ENCODE data around the gene VAV1. TPM values are rescaled to one million over a fixed set of nuclear protein-coding genes. Genes with fewer than 3 reads are reported as not detected.
"Not testable (repeated sequence)": the region's sequence is repeated elsewhere in the genome, so short reads cannot be mapped to it uniquely, and the experiment has no call there.

Gene VAV1
- total RNA-seq, 1 experiment from 2014 or later, result 0.83 TPM

DNA sequence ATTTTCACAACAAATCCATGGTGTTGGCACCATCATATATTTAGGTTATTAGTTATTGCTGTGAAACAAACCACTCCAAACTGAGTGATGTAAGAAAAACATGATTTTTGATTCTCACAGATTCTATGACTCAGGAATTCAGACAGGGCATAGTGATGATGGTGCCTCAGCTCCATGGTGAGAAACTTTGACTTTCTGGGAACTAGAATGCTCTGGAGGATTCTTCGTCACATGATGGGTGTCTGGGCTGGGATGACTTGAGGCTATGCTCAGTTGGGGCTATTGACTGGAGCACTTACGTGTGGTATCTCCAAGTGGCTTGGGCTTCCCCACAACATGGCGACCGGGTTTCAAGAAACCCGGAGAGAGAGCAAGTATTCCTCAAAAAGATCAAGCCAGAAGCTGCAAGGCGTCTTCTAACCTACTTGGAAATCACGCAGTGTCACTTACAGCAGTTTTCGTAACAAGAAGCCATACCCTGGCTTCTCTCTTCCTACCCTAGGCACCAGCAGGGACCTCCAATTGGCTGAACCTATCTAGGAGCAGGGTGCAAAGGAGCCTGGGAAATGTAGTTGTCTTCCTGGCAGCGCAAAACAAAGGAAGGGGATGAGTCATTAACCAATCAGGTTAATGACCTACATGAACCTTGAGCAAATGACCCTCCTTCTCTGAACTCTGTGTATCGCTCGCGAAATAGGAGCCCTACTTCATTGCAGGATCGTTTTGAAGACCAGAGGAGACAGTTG, 22.4 kb downstream of the VAV1 start (continued):
- TF ChIP-seq, protein P1, sequence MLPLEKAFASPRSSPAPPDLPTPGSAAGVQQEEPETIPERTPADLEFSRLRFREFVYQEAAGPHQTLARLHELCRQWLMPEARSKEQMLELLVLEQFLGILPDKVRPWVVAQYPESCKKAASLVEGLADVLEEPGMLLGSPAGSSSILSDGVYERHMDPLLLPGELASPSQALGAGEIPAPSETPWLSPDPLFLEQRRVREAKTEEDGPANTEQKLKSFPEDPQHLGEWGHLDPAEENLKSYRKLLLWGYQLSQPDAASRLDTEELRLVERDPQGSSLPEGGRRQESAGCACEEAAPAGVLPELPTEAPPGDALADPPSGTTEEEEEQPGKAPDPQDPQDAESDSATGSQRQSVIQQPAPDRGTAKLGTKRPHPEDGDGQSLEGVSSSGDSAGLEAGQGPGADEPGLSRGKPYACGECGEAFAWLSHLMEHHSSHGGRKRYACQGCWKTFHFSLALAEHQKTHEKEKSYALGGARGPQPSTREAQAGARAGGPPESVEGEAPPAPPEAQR (CRISPR knock-in tag; IDR thresholded peaks at IDR 0.05), result no peak
- TF ChIP-seq, protein P2, sequence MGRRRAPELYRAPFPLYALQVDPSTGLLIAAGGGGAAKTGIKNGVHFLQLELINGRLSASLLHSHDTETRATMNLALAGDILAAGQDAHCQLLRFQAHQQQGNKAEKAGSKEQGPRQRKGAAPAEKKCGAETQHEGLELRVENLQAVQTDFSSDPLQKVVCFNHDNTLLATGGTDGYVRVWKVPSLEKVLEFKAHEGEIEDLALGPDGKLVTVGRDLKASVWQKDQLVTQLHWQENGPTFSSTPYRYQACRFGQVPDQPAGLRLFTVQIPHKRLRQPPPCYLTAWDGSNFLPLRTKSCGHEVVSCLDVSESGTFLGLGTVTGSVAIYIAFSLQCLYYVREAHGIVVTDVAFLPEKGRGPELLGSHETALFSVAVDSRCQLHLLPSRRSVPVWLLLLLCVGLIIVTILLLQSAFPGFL (CRISPR knock-in tag; IDR thresholded peaks at IDR 0.05; ENCODE audit: borderline replicate concordance), result no peak
- TF ChIP-seq, protein P3, sequence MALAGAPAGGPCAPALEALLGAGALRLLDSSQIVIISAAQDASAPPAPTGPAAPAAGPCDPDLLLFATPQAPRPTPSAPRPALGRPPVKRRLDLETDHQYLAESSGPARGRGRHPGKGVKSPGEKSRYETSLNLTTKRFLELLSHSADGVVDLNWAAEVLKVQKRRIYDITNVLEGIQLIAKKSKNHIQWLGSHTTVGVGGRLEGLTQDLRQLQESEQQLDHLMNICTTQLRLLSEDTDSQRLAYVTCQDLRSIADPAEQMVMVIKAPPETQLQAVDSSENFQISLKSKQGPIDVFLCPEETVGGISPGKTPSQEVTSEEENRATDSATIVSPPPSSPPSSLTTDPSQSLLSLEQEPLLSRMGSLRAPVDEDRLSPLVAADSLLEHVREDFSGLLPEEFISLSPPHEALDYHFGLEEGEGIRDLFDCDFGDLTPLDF (CRISPR knock-in tag; IDR thresholded peaks at IDR 0.05), result no peak
- TF ChIP-seq, protein P4, sequence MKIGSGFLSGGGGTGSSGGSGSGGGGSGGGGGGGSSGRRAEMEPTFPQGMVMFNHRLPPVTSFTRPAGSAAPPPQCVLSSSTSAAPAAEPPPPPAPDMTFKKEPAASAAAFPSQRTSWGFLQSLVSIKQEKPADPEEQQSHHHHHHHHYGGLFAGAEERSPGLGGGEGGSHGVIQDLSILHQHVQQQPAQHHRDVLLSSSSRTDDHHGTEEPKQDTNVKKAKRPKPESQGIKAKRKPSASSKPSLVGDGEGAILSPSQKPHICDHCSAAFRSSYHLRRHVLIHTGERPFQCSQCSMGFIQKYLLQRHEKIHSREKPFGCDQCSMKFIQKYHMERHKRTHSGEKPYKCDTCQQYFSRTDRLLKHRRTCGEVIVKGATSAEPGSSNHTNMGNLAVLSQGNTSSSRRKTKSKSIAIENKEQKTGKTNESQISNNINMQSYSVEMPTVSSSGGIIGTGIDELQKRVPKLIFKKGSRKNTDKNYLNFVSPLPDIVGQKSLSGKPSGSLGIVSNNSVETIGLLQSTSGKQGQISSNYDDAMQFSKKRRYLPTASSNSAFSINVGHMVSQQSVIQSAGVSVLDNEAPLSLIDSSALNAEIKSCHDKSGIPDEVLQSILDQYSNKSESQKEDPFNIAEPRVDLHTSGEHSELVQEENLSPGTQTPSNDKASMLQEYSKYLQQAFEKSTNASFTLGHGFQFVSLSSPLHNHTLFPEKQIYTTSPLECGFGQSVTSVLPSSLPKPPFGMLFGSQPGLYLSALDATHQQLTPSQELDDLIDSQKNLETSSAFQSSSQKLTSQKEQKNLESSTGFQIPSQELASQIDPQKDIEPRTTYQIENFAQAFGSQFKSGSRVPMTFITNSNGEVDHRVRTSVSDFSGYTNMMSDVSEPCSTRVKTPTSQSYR (CRISPR knock-in tag; IDR thresholded peaks at IDR 0.05), result no peak
- TF ChIP-seq CREM (CRISPR knock-in tag; IDR thresholded peaks at IDR 0.05) (no peak), ZNF317 (CRISPR knock-in tag; IDR thresholded peaks at IDR 0.05; ENCODE audit: borderline replicate concordance, low read depth) (no peak), SMAD4 (CRISPR knock-in tag; IDR thresholded peaks at IDR 0.05) (no peak), FOXK1 (CRISPR knock-in tag; IDR thresholded peaks at IDR 0.05) (no peak)

DNA sequence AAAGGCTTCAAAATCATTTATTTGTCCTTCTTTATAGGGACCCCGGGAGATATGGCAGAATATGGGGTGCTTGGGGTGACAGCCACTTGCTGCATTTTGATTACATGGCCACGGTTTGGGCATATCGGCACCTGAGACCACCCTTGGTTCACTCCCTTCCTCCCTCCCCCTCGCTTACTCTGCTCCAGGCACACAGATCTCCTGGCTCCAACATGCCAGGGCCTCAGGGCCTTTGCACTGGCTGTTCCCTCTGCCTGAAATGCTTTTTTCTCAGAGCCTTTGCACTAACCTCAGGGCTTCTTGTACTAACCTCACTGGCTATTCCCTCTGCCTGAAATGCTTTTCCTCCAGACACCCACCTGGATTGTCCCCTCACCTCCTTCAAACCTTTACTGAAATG, 23.8 kb downstream of the VAV1 start:
- DNase-seq (ENCODE audit: low spot score) (no peak), ATAC-seq (no peak)
- TF ChIP-seq EMX1 (CRISPR knock-in tag; IDR thresholded peaks at IDR 0.05), result no peak
- peaks cover 35% of the 10 kb centered on the region for H3K36me3 Mint-ChIP-seq
- CTCF ChIA-PET, result no interaction called here
- POLR2A ChIA-PET, result no interaction called here
- H3K4me1 Mint-ChIP-seq, result peaks cover 6% of the 10 kb centered on the region
- peaks cover 14% of the 10 kb centered on the region for H3K27me3 Mint-ChIP-seq (ENCODE audit: low read depth)
- no peak overlapping the region for H3K27ac Mint-ChIP-seq
- H3K4me3 Mint-ChIP-seq, result no peak overlapping the region
- H3K9me3 Mint-ChIP-seq, result peaks cover 47% of the 10 kb centered on the region

DNA sequence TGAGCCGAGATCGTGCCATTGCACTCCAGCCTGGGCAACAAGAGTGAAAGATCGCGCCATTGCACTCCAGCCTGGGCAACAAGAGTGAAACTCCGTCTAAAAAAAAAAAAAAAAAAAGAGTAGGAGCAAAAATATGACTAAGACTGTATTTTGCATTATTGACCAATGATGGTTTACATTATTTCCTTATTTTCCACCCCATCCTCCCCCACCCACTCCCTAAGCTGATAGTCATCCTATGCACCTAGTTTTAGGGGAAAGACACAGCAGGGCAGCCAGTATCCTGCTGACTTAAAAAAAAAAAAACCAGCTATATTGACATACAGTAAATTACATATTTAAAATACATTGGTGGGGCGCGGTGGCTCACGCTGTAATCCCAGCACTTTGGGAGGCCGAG, 25.1 kb downstream of the VAV1 start:
- no peak for DNase-seq (ENCODE audit: low spot score)
- no peak overlapping the region for H3K27ac Mint-ChIP-seq
- POLR2A ChIA-PET, result no interaction called here
- CTCF ChIA-PET, result interaction anchor here (0.6 kb wide), 1 partner anchor 263 kb away, joined by 3 read pairs; no protein-coding TSS in a partner anchor
- TF ChIP-seq, protein P5, sequence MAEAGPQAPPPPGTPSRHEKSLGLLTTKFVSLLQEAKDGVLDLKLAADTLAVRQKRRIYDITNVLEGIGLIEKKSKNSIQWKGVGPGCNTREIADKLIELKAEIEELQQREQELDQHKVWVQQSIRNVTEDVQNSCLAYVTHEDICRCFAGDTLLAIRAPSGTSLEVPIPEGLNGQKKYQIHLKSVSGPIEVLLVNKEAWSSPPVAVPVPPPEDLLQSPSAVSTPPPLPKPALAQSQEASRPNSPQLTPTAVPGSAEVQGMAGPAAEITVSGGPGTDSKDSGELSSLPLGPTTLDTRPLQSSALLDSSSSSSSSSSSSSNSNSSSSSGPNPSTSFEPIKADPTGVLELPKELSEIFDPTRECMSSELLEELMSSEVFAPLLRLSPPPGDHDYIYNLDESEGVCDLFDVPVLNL (CRISPR knock-in tag; IDR thresholded peaks at IDR 0.05; ENCODE audit: borderline replicate concordance, low read depth), result no peak
- TF ChIP-seq, protein P6, sequence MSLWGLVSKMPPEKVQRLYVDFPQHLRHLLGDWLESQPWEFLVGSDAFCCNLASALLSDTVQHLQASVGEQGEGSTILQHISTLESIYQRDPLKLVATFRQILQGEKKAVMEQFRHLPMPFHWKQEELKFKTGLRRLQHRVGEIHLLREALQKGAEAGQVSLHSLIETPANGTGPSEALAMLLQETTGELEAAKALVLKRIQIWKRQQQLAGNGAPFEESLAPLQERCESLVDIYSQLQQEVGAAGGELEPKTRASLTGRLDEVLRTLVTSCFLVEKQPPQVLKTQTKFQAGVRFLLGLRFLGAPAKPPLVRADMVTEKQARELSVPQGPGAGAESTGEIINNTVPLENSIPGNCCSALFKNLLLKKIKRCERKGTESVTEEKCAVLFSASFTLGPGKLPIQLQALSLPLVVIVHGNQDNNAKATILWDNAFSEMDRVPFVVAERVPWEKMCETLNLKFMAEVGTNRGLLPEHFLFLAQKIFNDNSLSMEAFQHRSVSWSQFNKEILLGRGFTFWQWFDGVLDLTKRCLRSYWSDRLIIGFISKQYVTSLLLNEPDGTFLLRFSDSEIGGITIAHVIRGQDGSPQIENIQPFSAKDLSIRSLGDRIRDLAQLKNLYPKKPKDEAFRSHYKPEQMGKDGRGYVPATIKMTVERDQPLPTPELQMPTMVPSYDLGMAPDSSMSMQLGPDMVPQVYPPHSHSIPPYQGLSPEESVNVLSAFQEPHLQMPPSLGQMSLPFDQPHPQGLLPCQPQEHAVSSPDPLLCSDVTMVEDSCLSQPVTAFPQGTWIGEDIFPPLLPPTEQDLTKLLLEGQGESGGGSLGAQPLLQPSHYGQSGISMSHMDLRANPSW (CRISPR knock-in tag; conservative IDR thresholded peaks at IDR 0.05; ENCODE audit: low read depth), result no peak
- no peak for TF ChIP-seq CREM (CRISPR knock-in tag; IDR thresholded peaks at IDR 0.05)
- TF ChIP-seq SOX15 (CRISPR knock-in tag; IDR thresholded peaks at IDR 0.05), result no peak
- no peak for TF ChIP-seq ZNF232 (CRISPR knock-in tag; IDR thresholded peaks at IDR 0.05)
- peaks cover 14% of the 10 kb centered on the region for H3K4me1 Mint-ChIP-seq
- no peak overlapping the region for H3K4me3 Mint-ChIP-seq
- ATAC-seq, result no peak
- H3K27me3 Mint-ChIP-seq (ENCODE audit: low read depth), result peaks cover 2% of the 10 kb centered on the region; the same call in 1 of the 2 replicates
- peaks cover 25% of the 10 kb centered on the region for H3K36me3 Mint-ChIP-seq
- peaks cover 40% of the 10 kb centered on the region for H3K9me3 Mint-ChIP-seq

DNA sequence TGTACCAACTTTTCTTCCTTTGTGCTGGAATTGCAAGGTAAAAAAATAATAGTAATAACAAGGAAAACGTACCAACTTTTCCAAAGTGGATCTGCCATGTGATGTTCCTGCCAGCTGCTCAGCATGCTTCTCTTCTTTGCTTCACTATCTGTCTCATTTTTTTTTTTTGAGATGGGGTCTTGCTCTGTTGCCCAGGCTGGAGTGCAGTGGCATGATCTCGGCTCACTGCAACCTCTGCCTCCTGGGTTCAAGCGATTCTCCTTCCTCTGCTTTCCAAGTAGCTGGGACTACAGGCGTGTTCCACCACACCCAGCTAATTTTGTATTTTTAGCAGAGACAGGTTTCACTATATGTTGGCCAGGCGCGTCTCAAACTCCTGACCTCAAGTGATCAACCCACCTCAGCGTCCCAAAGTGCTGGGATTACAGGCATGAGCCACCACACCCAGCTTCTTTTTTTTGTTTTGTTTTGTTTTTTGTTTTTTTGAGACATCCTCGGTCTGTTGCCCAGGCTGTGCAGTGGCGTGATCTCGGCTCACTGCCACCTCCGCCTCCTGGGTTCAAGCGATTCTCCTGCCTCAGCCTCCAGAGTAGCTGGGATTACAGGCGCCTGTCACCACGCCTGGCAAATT, 27.8 kb downstream of the VAV1 start:
- Mint-ChIP-seq H3K4me1 (peaks cover 17% of the 10 kb centered on the region), H3K9me3 (peaks cover 27% of the 10 kb centered on the region)
- H3K36me3 Mint-ChIP-seq; POLR2A ChIA-PET; H3K27me3 Mint-ChIP-seq (ENCODE audit: low read depth); DNase-seq (ENCODE audit: low spot score); H3K4me3 Mint-ChIP-seq; H3K27ac Mint-ChIP-seq; ATAC-seq: not testable (repeated sequence)
- CTCF ChIA-PET, result interaction anchor here (1.2 to 1.7 kb wide), 3 partner anchors 11 to 64 kb away, joined by 3 to 6 read pairs (median 5); partner anchors contain the start of gene VAV1
